SK-N-SH (cell line): ENCODE results near the gene PPP5C. TPM values are rescaled to one million over a fixed set of nuclear protein-coding genes. Genes with fewer than 3 reads are reported as not detected.

Experiments used
- CTCF ChIA-PET: fragments of 300-600, 350-600 bp; formaldehyde crosslinking; extraction: SDS; loops from one replicate; lab custom pipeline; 2021; lab: Yijun Ruan, JAX
- POLR2A ChIA-PET: fragments of 350-600 bp; sonication (Branson Sonifier 250); formaldehyde crosslinking; extraction: SDS; loops from one replicate; lab custom pipeline; 2020; ENCODE audit warnings: antibody characterized with exemption, inconsistent platforms; lab: Yijun Ruan, JAX
- DNase-seq: peaks from one replicate; pipeline ENCODE4 v3.0.0; 2012
- H2AFZ ChIP-seq: fragments of 200-600 bp; sonication (generic); 2 replicates; pipeline ENCODE4 v1.8.1; 2016; ENCODE audit warnings: antibody characterized with exemption, mild to moderate bottlenecking, low read depth
- H3F3A ChIP-seq: fragments of 200-600 bp; sonication (generic); replicated peaks from 2 replicates; pipeline ENCODE3; 2016; ENCODE audit warnings: antibody characterized with exemption, mild to moderate bottlenecking; ENCODE audit not compliant: insufficient read depth
- H3K27ac ChIP-seq, 2 experiments: fragments of 200-500 bp in 1 of 2; fragments of 200-600 bp in 1 of 2; sonication (Bioruptor generic) in 1 of 2; sonication (generic), shearing (Covaris generic) in 1 of 2; 2 replicates each; pipeline versions ENCODE4 v1.5.1 to v1.6.1; 2014 to 2016; ENCODE audit warnings: low read depth in 2 of 2, inconsistent platforms in 1 of 2, low read length in 1 of 2, mild to moderate bottlenecking in 1 of 2, mixed read lengths in 1 of 2
- H3K27me3 ChIP-seq: fragments of 200-600 bp; sonication (generic), shearing (Covaris generic); 2 replicates; pipeline ENCODE4 v1.6.1; 2016; ENCODE audit warnings: mixed run types; ENCODE audit not compliant: insufficient read depth
- H3K36me3 ChIP-seq, 2 experiments: fragments of 200-500 bp in 1 of 2; fragments of 200-600 bp in 1 of 2; sonication (Bioruptor generic) in 1 of 2; sonication (generic) in 1 of 2; replicated peaks in 1 of 2; 2 replicates each; pipeline versions ENCODE3 to v1.5.1; 2014 to 2016; ENCODE audit warnings: low read length in 1 of 2, mild to moderate bottlenecking in 1 of 2; ENCODE audit not compliant: insufficient read depth in 2 of 2, control insufficient read depth in 1 of 2
- H3K4me1 ChIP-seq, 2 experiments: fragments of 200-500 bp in 1 of 2; fragments of 200-600 bp in 1 of 2; sonication (Bioruptor generic) in 1 of 2; sonication (generic), shearing (Covaris generic) in 1 of 2; 2 replicates each; pipeline versions ENCODE4 v1.5.1 to v1.6.1; 2014 to 2016; ENCODE audit warnings: low read depth in 1 of 2, low read length in 1 of 2, mixed run types in 1 of 2; ENCODE audit not compliant: insufficient read depth in 2 of 2, control insufficient read depth in 1 of 2
- H3K4me2 ChIP-seq: fragments of 200-600 bp; sonication (generic), shearing (Covaris generic); 2 replicates; pipeline ENCODE4 v1.6.1; 2017; ENCODE audit warnings: mixed run types
- H3K4me3 ChIP-seq, 2 experiments: fragments of 200-500 bp in 1 of 2; fragments of 200-600 bp in 1 of 2; sonication (Bioruptor generic) in 1 of 2; sonication (generic), shearing (Covaris generic) in 1 of 2; 2 replicates each; pipeline versions ENCODE4 v1.5.1 to v1.8.1; 2014 to 2016; ENCODE audit warnings: low read depth in 2 of 2, inconsistent platforms in 1 of 2, low read length in 1 of 2, mild to moderate bottlenecking in 1 of 2, mixed read lengths in 1 of 2, moderate library complexity in 1 of 2
- H3K79me2 ChIP-seq: fragments of 200-600 bp; sonication (generic); 2 replicates; pipeline ENCODE4 v1.8.1; 2017; ENCODE audit warnings: mild to moderate bottlenecking; ENCODE audit not compliant: insufficient read depth
- H3K9ac ChIP-seq: fragments of 200-600 bp; sonication (generic); 2 replicates; pipeline ENCODE4 v1.6.1; 2017; ENCODE audit warnings: mixed run types
- H3K9me2 ChIP-seq: fragments of 200-600 bp; sonication (generic); 2 replicates; pipeline ENCODE4 v1.6.1; 2017; ENCODE audit warnings: mixed run types
- H3K9me3 ChIP-seq: fragments of 200-600 bp; sonication (generic); 2 replicates; pipeline ENCODE4 v1.6.1; 2017; ENCODE audit warnings: mixed run types, mild to moderate bottlenecking, moderate library complexity
- H4K20me1 ChIP-seq: fragments of 200-600 bp; sonication (generic); 2 replicates; pipeline ENCODE4 v1.6.1; 2017; ENCODE audit warnings: mild to moderate bottlenecking, mixed run types; ENCODE audit not compliant: insufficient read depth
- CHD2 ChIP-seq: fragments of 150-350 bp; IDR thresholded peaks from 2 replicates; pipeline ENCODE4 v1.6.1; 2018; ENCODE audit warnings: low read length; ENCODE audit not compliant: partially characterized antibody
- FOSL2 ChIP-seq: IDR thresholded peaks from 2 replicates; pipeline ENCODE4 v1.4.0; 2012; ENCODE audit warnings: low read depth, mild to moderate bottlenecking, moderate library complexity, borderline replicate concordance
- GATA2 ChIP-seq: sonication (generic); formaldehyde crosslinking; IDR thresholded peaks from 2 replicates; pipeline ENCODE4 v1.5.0; 2020; ENCODE audit warnings: mild to moderate bottlenecking, missing genetic modification reagents
- MXI1 ChIP-seq: IDR thresholded peaks from 2 replicates; pipeline ENCODE4 v1.6.1; 2012; ENCODE audit warnings: mild to moderate bottlenecking, low read depth, low read length, improper control_type of control experiment
- SMC3 ChIP-seq: IDR thresholded peaks from 2 replicates; pipeline ENCODE4 v1.6.1; 2012; ENCODE audit warnings: low read depth, low read length, improper control_type of control experiment
- TEAD4 ChIP-seq: IDR thresholded peaks from 2 replicates; pipeline ENCODE4 v1.4.0; 2012; ENCODE audit warnings: mild to moderate bottlenecking, borderline replicate concordance; ENCODE audit not compliant: insufficient read depth
- WGBS: methylation state at CpG from one replicate; pipeline ENCODE4 v1.1.6; 2017; ENCODE audit warnings: low lambda C conversion rate; 5-methylcytosine and 5-hydroxymethylcytosine counted together
- polyA plus RNA-seq, 3 experiments: library from polyadenylated mRNA; depleted of rRNA; stranded (reverse); fragments of >200 nt; gene quantifications; 2 replicates each; pipeline ENCODE4 v1.2.3, GENCODE V29; 2012
- TF ChIP-seq, protein P1 (sequence below): IDR thresholded peaks from 2 replicates; pipeline ENCODE4 v1.6.1; 2012; ENCODE audit warnings: mild to moderate bottlenecking, low read depth, low read length, moderate library complexity

PPP5C gene
- polyA plus RNA-seq, 1 of the 3 experiments (the other 2 are of a cell fraction): 162 TPM

DNA sequence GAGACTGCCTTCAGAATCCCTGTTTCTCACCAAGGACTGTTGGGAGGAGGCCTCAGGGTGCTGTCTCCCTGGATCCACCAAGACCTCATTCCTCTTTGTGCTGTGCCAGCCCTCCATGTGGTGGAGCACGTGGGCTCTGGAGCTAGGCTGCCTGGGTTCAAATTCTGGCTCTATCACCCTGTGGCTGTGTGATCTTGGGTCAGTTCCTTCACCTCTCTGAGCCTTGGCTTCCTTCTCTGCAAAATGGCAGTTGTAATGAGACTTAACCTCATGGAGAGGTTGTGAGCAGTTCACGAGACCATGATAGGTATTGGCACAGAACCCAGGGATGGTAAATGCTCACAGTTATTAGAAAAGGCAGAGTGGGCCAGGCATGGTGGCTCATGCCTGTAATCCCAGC lies 75.5 kb downstream of the PPP5C start:
- ChIA-PET CTCF (interaction anchor here (0.9 kb wide), 1 partner anchor 27 kb away, joined by 3 read pairs; no protein-coding TSS in a partner anchor), POLR2A (no interaction called here)
- no peaks in the 10 kb centered on the region for H3K36me3 ChIP-seq
- no peaks in the 10 kb centered on the region for H4K20me1 ChIP-seq
- no peaks in the 10 kb centered on the region for H3F3A ChIP-seq
- no peaks in the 10 kb centered on the region for H3K27me3 ChIP-seq
- H3K9me3 ChIP-seq: no peaks in the 10 kb centered on the region
- TF ChIP-seq GATA2 (CRISPR knock-in tag) (no peak), MXI1 (no peak), FOSL2 (no peak)
- H3K4me3 ChIP-seq: no peak overlapping the region
- H3K9me2 ChIP-seq: no peaks in the 10 kb centered on the region
- no peak overlapping the region for H3K4me2 ChIP-seq
- WGBS: 60% methylated on average over 2 of the region's 2 CpGs
- H3K4me1 ChIP-seq: peaks cover 0 to 9% of the 10 kb centered on the region in 2 experiments; a peak in 2 of 4 replicates
- H3K79me2 ChIP-seq: no peaks in the 10 kb centered on the region
- DNase-seq: no peak
- no peak overlapping the region for H3K27ac ChIP-seq
- H2AFZ ChIP-seq: no peak overlapping the region
- no peak overlapping the region for H3K9ac ChIP-seq

DNA sequence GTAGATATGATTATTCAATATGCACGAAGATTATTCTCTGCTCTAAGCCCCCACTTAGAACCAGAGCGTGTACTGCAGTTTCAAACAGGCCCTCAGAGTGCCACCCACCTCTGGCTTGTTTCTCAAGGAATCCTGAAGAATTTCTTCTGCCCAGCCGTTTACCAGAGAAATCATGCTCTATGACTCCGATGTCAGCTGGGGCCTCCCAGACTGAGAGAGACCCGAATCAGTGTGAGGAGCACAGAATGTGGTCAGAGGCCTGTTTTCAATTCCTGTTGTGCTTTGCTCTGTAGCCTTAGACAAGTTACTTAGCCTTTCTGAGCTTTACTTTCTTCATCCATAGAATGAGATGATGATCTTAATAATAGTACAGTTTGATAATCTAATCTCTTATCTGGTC lies 76.3 kb downstream of the PPP5C start:
- TF ChIP-seq CHD2: no peak
- TF ChIP-seq, protein P1, sequence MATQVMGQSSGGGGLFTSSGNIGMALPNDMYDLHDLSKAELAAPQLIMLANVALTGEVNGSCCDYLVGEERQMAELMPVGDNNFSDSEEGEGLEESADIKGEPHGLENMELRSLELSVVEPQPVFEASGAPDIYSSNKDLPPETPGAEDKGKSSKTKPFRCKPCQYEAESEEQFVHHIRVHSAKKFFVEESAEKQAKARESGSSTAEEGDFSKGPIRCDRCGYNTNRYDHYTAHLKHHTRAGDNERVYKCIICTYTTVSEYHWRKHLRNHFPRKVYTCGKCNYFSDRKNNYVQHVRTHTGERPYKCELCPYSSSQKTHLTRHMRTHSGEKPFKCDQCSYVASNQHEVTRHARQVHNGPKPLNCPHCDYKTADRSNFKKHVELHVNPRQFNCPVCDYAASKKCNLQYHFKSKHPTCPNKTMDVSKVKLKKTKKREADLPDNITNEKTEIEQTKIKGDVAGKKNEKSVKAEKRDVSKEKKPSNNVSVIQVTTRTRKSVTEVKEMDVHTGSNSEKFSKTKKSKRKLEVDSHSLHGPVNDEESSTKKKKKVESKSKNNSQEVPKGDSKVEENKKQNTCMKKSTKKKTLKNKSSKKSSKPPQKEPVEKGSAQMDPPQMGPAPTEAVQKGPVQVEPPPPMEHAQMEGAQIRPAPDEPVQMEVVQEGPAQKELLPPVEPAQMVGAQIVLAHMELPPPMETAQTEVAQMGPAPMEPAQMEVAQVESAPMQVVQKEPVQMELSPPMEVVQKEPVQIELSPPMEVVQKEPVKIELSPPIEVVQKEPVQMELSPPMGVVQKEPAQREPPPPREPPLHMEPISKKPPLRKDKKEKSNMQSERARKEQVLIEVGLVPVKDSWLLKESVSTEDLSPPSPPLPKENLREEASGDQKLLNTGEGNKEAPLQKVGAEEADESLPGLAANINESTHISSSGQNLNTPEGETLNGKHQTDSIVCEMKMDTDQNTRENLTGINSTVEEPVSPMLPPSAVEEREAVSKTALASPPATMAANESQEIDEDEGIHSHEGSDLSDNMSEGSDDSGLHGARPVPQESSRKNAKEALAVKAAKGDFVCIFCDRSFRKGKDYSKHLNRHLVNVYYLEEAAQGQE: no peak
- no peak for TF ChIP-seq TEAD4
- no peak for TF ChIP-seq SMC3
- Histone ChIP-seq H3K4me3 (no peak overlapping the region), H3K27ac (no peak overlapping the region), H3K4me1 (peaks cover 0 to 18% of the 10 kb centered on the region in 2 experiments; a peak in 2 of 4 replicates), H3K36me3 (no peaks in the 10 kb centered on the region), H3K9me2 (no peaks in the 10 kb centered on the region), H3K9ac (no peak overlapping the region), H3K27me3 (no peaks in the 10 kb centered on the region), H4K20me1 (no peaks in the 10 kb centered on the region), H3K9me3 (no peaks in the 10 kb centered on the region), H3K79me2 (no peaks in the 10 kb centered on the region), H3K4me2 (no peak overlapping the region), H3F3A (no peaks in the 10 kb centered on the region), H2AFZ (no peak overlapping the region)
- POLR2A ChIA-PET: no interaction called here
- no peak for DNase-seq
- 59% methylated on average over 5 of the region's 5 CpGs for WGBS
- CTCF ChIA-PET: interaction anchor here (1.9 kb wide), 1 partner anchor 64 kb away, joined by 6 read pairs; no protein-coding TSS in a partner anchor
